K562 (cell line): ENCODE data around the gene HDLBP. TPM values are rescaled to one million over a fixed set of nuclear protein-coding genes. Genes with fewer than 3 reads are reported as not detected.

Experiments used
- ATAC-seq: fragments of 200-7000 bp; cut with Tn5 transposase; 3 replicates; pipeline ENCODE4 v1.9.1; 2020; ENCODE audit warnings: moderate library complexity
- BruUV-seq: library from RNA; stranded (reverse); fragments of 400-500 nt; replicated peaks from 2 replicates; lab custom pipeline; 2021; lab: Mats Ljungman, UMichigan
- CTCF ChIA-PET: fragments of 300-600 bp; formaldehyde crosslinking; extraction: SDS; loops from one replicate; lab custom pipeline; 2021; ENCODE audit warnings: low intra/inter-chr PET ratio; lab: Yijun Ruan, JAX
- POLR2A ChIA-PET: fragments of 300-600, 350-650 bp; sonication (Branson Sonifier 250); formaldehyde crosslinking; extraction: SDS; loops from one replicate; lab custom pipeline; 2021; ENCODE audit warnings: antibody characterized with exemption, inconsistent platforms; lab: Yijun Ruan, JAX
- DNase-seq, 4 experiments: peaks; one replicate each; pipeline versions ENCODE4 v3.0.0 to v3.0.0-alpha.2; 2011 to 2018; ENCODE audit warnings: low spot score in 3 of 4, mixed read lengths in 3 of 4; ENCODE audit errors: extremely low read depth in 1 of 4
- FAIRE-seq: peaks from 2 replicates; lab custom pipeline; 2011; peaks lifted over from hg19 to GRCh38; lab: Jason Lieb, UNC
- H2AFZ ChIP-seq: 2 replicates; pipeline ENCODE4 v1.6.0; 2011; ENCODE audit warnings: low read depth, low read length, control low read depth, inconsistent platforms
- H3K27ac ChIP-seq: fragments of 200-600 bp; 3 replicates; pipeline ENCODE4 v1.8.0; 2011; ENCODE audit warnings: low read depth, mild to moderate bottlenecking, control low read depth, inconsistent platforms, low read length, moderate library complexity, mixed read lengths; ENCODE audit errors: extremely low read depth
- H3K27me3 ChIP-seq, 2 experiments: fragments of 300-600 bp in 1 of 2; 2 replicates in 1 of 2; 3 replicates in 1 of 2; pipeline versions ENCODE4 v1.6.0 to v1.8.0; 2011; ENCODE audit warnings: inconsistent platforms in 2 of 2, low read length in 2 of 2, mild to moderate bottlenecking in 1 of 2, mixed read lengths in 1 of 2, moderate library complexity in 1 of 2; ENCODE audit not compliant: control insufficient read depth in 2 of 2, insufficient read depth in 2 of 2
- H3K36me3 ChIP-seq: fragments of 300-600 bp; 3 replicates; pipeline ENCODE4 v1.8.0; 2011; ENCODE audit warnings: mild to moderate bottlenecking, low read length, inconsistent platforms; ENCODE audit not compliant: control insufficient read depth, insufficient read depth
- H3K4me1 ChIP-seq, 2 experiments: fragments of 200-600 bp in 1 of 2; replicated peaks in 1 of 2; 2 replicates in 1 of 2; 3 replicates in 1 of 2; pipeline versions ENCODE4 v1.5.1 to v1.8.0; 2011; ENCODE audit warnings: inconsistent platforms in 2 of 2, low read length in 2 of 2, mild to moderate bottlenecking in 1 of 2, mixed read lengths in 1 of 2, moderate library complexity in 1 of 2; ENCODE audit not compliant: control insufficient read depth in 2 of 2, insufficient read depth in 2 of 2
- H3K4me2 ChIP-seq: 2 replicates; pipeline ENCODE4 v1.6.1; 2011; ENCODE audit warnings: low read length, control low read depth, inconsistent platforms, mixed read lengths; ENCODE audit not compliant: insufficient read depth
- H3K4me3 ChIP-seq: fragments of 200-600 bp; sonication (generic), shearing (Covaris generic); 2 replicates; pipeline ENCODE4 v1.5.1; 2016; ENCODE audit warnings: control low read depth, inconsistent platforms
- H3K79me2 ChIP-seq: fragments of 200-600 bp; 3 replicates; pipeline ENCODE4 v1.8.0; 2011; ENCODE audit warnings: low read length, inconsistent platforms; ENCODE audit not compliant: control insufficient read depth, insufficient read depth
- H3K9ac ChIP-seq, 2 experiments: 2 replicates each; pipeline versions ENCODE4 v1.6.0 to v1.6.1; 2011; ENCODE audit warnings: low read depth in 2 of 2, low read length in 2 of 2, control low read depth in 1 of 2, inconsistent platforms in 1 of 2, mild to moderate bottlenecking in 1 of 2, mixed read lengths in 1 of 2; ENCODE audit not compliant: insufficient read depth in 1 of 2
- H3K9me1 ChIP-seq: one replicate; pipeline ENCODE4 v1.6.0; 2011; ENCODE audit warnings: inconsistent platforms, mild to moderate bottlenecking, low read length, moderate library complexity; ENCODE audit not compliant: control insufficient read depth, insufficient read depth
- H3K9me3 ChIP-seq: replicated peaks from 2 replicates; pipeline ENCODE4 v1.5.1; 2011; ENCODE audit warnings: low read depth, low read length, inconsistent platforms; ENCODE audit not compliant: control insufficient read depth, insufficient read depth
- H4K20me1 ChIP-seq: replicated peaks from 2 replicates; pipeline ENCODE4 v1.6.1; 2011; ENCODE audit warnings: low read length, inconsistent platforms, mixed read lengths; ENCODE audit not compliant: control insufficient read depth, insufficient read depth
- CHD2 ChIP-seq: IDR thresholded peaks from 2 replicates; pipeline ENCODE4 v1.6.1; 2011; ENCODE audit warnings: low read depth, low read length
- ESRRA ChIP-seq: fragments of 450-650 bp; IDR thresholded peaks from 2 replicates; pipeline ENCODE4 v1.6.1; 2014; ENCODE audit warnings: low read depth, mild to moderate bottlenecking, moderate library complexity, borderline replicate concordance
- HDAC2 ChIP-seq: fragments of 450-650 bp; IDR thresholded peaks from 2 replicates; pipeline ENCODE4 v1.6.1; 2016; ENCODE audit warnings: mild to moderate bottlenecking
- POLR2A ChIP-seq: fragments of 450-650 bp; conservative IDR thresholded peaks from 2 replicates; pipeline ENCODE4 v1.6.1; 2016
- POLR2AphosphoS5 ChIP-seq: IDR thresholded peaks from 2 replicates; pipeline ENCODE4 v1.6.1; 2011; ENCODE audit warnings: mild to moderate bottlenecking, low read depth, low read length, moderate library complexity; ENCODE audit not compliant: control insufficient read depth, insufficient read depth
- POLR2G ChIP-seq: fragments of 200-400 bp; formaldehyde crosslinking; IDR thresholded peaks from 2 replicates; pipeline ENCODE4 v1.6.1; 2017; ENCODE audit warnings: low read depth, mild to moderate bottlenecking, antibody characterized with exemption, low read length, moderate library complexity
- RBM14 ChIP-seq: fragments of 200-400 bp; formaldehyde crosslinking; IDR thresholded peaks from 2 replicates; pipeline ENCODE4 v1.6.1; 2018; ENCODE audit warnings: low read depth, mild to moderate bottlenecking, low read length, moderate library complexity, borderline replicate concordance; ENCODE audit not compliant: insufficient read depth
- ZNF695 ChIP-seq: fragments of 450-650 bp; formaldehyde crosslinking; IDR thresholded peaks from 2 replicates; pipeline ENCODE4 v1.4.0; 2020; ENCODE audit warnings: mild to moderate bottlenecking, moderate library complexity
- ZNF764 ChIP-seq: fragments of 250-450 bp; sonication (Bioruptor Pico); IDR thresholded peaks from 2 replicates; pipeline ENCODE4 v1.4.0; 2020; ENCODE audit warnings: low read depth, mild to moderate bottlenecking, moderate library complexity
- WGBS: fragments of 100-300 bp; shearing (Covaris generic); methylation state at CpG from one replicate; pipeline ENCODE4 v1.1.6; 2016; ENCODE audit warnings: low coverage, mixed read lengths; ENCODE audit not compliant: insufficient coverage; ENCODE audit errors: missing lambda C conversion rate; 5-methylcytosine and 5-hydroxymethylcytosine counted together
- in situ Hi-C: fragments of 300-500 bp; cut with MboI; formaldehyde crosslinking; loops from 4 replicates; pipeline ENCODE4 v1.15.0; 2018; ENCODE audit warnings: inconsistent platforms, mixed read lengths
- intact Hi-C: fragments of 100-400 bp; cut with micrococcal nuclease; formaldehyde crosslinking; loops from 2 replicates; pipeline ENCODE4 v1.14.2; 2022
- polyA plus RNA-seq, 8 experiments: library from polyadenylated mRNA; depleted of rRNA in 4 of 8; stranded (reverse) in 5 of 8; unstranded in 3 of 8; fragments of >200 nt; fragmentation: Nextera tagmentation in 2 of 8; fragmentation: Illumina TruSeq in 1 of 8; extraction: Ambion mirVana in 2 of 8; extraction: Trizol in 1 of 8; gene quantifications; 2 replicates each; pipeline versions ENCODE4 v1.2.1 to v1.2.3, GENCODE V29; 2011 to 2014; ENCODE audit warnings: inconsistent platforms in 1 of 8, missing spikeins in 1 of 8
- total RNA-seq, 7 experiments: library from RNA; depleted of rRNA in 6 of 7; stranded (reverse); fragments of >200 nt in 6 of 7; fragmentation: Illumina TruSeq in 2 of 7; extraction: Trizol in 2 of 7; gene quantifications; 2 replicates each; pipeline versions ENCODE4 v1.2.1 to v1.2.3, GENCODE V29; 2011 to 2021; ENCODE audit warnings: low replicate concordance in 1 of 7
- TF ChIP-seq, protein P1 (sequence below), 2 experiments: IDR thresholded peaks; 2 replicates each; pipeline ENCODE4 v1.6.1; 2011; ENCODE audit warnings: borderline replicate concordance in 1 of 2, control low read depth in 1 of 2, low read depth in 1 of 2, low read length in 1 of 2, mild to moderate bottlenecking in 1 of 2, mixed read lengths in 1 of 2, moderate library complexity in 1 of 2; ENCODE audit not compliant: insufficient read depth in 1 of 2, insufficient read length in 1 of 2, poor library complexity in 1 of 2, severe bottlenecking in 1 of 2; ENCODE audit errors: extremely low read depth in 1 of 2

The HDLBP gene
- total and polyA plus RNA-seq, 9 of the 15 experiments (the other 6 are each of a cell fraction or from before 2014, with no cell fraction given), result 24.4 to 378 (median 146) TPM

DNA sequence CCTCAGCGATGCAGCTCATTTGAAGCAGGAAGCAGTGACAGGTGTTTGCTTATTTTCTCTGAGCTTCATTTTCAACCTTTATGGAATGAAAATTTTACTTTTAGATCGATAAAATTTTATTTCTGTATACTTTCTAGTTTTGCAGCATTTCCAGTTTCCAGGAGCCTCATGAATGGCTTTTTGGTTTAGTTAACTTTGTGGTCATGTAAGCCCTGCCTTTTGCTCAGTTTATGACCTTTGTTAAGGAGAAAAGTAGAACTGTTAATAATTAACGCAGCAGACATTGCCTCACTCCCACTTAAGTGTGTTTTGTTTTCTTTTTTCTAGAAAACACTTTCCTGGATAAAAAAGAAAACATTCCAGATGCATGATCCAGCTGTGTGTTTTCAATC, 36.2 kb upstream of the HDLBP start:
- no peaks in the 10 kb centered on the region for H3K9me3 ChIP-seq
- no peak for FAIRE-seq
- TF ChIP-seq RBM14, result no peak
- no peak for TF ChIP-seq ESRRA
- no peak for TF ChIP-seq ZNF695 (CRISPR knock-in tag)
- TF ChIP-seq POLR2G, result no peak
- TF ChIP-seq, all 486 proteins: peak for 0
- H3K4me3 ChIP-seq, result no peak overlapping the region
- H4K20me1 ChIP-seq, result no peaks in the 10 kb centered on the region; the same call in 1 of the 2 replicates
- no TSS peak for BruUV-seq
- DNase-seq (no peak), ATAC-seq (no peak)
- 71% methylated on average over 3 of the region's 3 CpGs for WGBS
- H3K27me3 ChIP-seq, result no peaks in the 10 kb centered on the region
- intact Hi-C loops (no loop called here), in situ Hi-C loops (no loop called here)
- ChIA-PET CTCF (no interaction called here), POLR2A (no interaction called here)
- H3K36me3 ChIP-seq, result peaks cover 75% of the 10 kb centered on the region; the same call in 2 of the 3 replicates
- no peak overlapping the region for H3K27ac ChIP-seq
- H3K9me1 ChIP-seq, result no peaks in the 10 kb centered on the region
- H2AFZ ChIP-seq, result no peak overlapping the region
- H3K4me2 ChIP-seq, result no peak overlapping the region
- peaks cover 5 to 15% of the 10 kb centered on the region in 2 experiments; a peak in 4 of 5 replicates for H3K4me1 ChIP-seq
- H3K9ac ChIP-seq, result no peak overlapping the region
- H3K79me2 ChIP-seq, result peaks cover 5% of the 10 kb centered on the region

DNA sequence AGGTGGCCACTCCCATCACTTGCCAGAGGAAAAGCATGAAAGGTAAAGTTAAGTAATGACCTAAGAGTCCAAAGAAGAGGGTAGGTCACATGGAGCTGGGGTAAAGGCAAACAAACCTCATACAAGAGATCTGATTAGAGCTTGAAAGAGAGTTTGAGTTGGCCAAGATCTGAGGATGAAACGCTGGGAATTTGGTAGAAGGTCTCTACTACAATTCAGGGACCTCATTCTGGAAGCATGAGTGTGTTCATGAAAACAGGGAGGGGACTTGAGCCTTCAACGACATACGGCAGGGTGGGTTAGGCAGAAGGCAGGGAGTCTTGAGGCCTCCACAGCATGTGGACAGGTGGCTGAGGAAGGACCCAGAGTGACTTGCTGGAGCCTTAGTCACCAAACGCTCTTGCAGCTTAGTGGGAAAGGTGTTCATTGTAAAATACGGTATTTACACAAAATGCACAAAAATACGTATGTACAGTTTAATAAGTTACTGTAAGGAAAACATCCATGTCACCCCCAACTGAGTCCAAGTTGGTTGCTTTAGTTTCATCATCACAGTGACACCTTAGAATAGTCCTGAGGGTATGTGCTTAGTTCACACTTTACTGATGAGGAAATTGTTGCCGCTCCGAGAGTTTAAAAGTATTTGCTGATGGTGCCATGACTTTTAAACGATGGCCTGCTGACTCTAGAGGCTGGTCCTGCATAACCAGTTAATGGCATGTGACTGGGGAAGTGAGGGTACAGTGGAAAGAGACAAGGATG, 35.6 kb upstream of the HDLBP start:
- H3K27ac ChIP-seq, result no peak overlapping the region
- 87% methylated on average over 9 of the region's 9 CpGs for WGBS
- POLR2A ChIA-PET, result interaction anchor here (1.0 kb wide), 1 partner anchor 37 kb away, joined by 3 read pairs; no protein-coding TSS in a partner anchor

More for the DNA sequence above, 35.6 kb upstream of the HDLBP start:
- no peaks in the 10 kb centered on the region; the same call in 1 of the 2 replicates for H4K20me1 ChIP-seq
- H3K4me3 ChIP-seq, result no peak overlapping the region
- peaks cover 5 to 11% of the 10 kb centered on the region in 2 experiments; a peak in 4 of 5 replicates for H3K4me1 ChIP-seq
- no peak overlapping the region for H2AFZ ChIP-seq
- no peak for FAIRE-seq
- CTCF ChIA-PET, result no interaction called here
- no peak for DNase-seq
- H3K79me2 ChIP-seq, result no peaks in the 10 kb centered on the region
- no peaks in the 10 kb centered on the region for H3K9me3 ChIP-seq
- H3K9me1 ChIP-seq, result no peaks in the 10 kb centered on the region
- H3K4me2 ChIP-seq, result no peak overlapping the region
- no peak overlapping the region for H3K9ac ChIP-seq
- intact Hi-C loops (no loop called here), in situ Hi-C loops (no loop called here)
- no TSS peak for BruUV-seq
- no peak for ATAC-seq
- TF ChIP-seq HDAC2, result no peak
- TF ChIP-seq, protein P1, sequence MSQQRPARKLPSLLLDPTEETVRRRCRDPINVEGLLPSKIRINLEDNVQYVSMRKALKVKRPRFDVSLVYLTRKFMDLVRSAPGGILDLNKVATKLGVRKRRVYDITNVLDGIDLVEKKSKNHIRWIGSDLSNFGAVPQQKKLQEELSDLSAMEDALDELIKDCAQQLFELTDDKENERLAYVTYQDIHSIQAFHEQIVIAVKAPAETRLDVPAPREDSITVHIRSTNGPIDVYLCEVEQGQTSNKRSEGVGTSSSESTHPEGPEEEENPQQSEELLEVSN (IDR thresholded peaks at IDR 0.05; ENCODE audit: borderline replicate concordance in 1 of 2, extremely low read depth in 1 of 2, insufficient read depth in 1 of 2, insufficient read length in 1 of 2, low read depth in 1 of 2, low read length in 1 of 2, poor library complexity in 1 of 2, severe bottlenecking in 1 of 2), result no peak
- TF ChIP-seq CHD2, result no peak
- no peak for TF ChIP-seq ZNF764 (CRISPR knock-in tag)
- no peak for TF ChIP-seq POLR2AphosphoS5
- 0 out of 2 replicates have a peak, but pooled peaks have one; percentile 24 for TF ChIP-seq POLR2A
- H3K36me3 ChIP-seq, result peaks cover 80% of the 10 kb centered on the region; the same call in 2 of the 3 replicates
- no peaks in the 10 kb centered on the region for H3K27me3 ChIP-seq
